Fibroblast of the aortic adventitia (primary cell): ENCODE measurements around the gene UAP1L1. TPM values are rescaled to one million over a fixed set of nuclear protein-coding genes. Genes with fewer than 3 reads are reported as not detected.
A peak's percentile ranks its signal among the peaks of the same experiment; 100 is the strongest.
"Not testable (repeated sequence)": the region's sequence is repeated elsewhere in the genome, so short reads cannot be mapped to it uniquely, and the experiment has no call there.

ENCODE experiments used
- DNase-seq: peaks from one replicate; pipeline ENCODE4 v3.0.0-alpha.2; 2010; ENCODE audit warnings: low read depth
- H3K4me3 ChIP-seq: 2 replicates; pipeline ENCODE4 v1.5.1; 2011; ENCODE audit warnings: low read depth, mild to moderate bottlenecking, control low read depth, low read length, moderate library complexity
- CTCF ChIP-seq: IDR thresholded peaks from 2 replicates; pipeline ENCODE4 v1.5.1; 2011; ENCODE audit warnings: mild to moderate bottlenecking, low read length, control low read depth, inconsistent platforms; ENCODE audit not compliant: insufficient read depth
- total RNA-seq: library from RNA; depleted of rRNA; stranded (reverse); fragments of >200 nt; gene quantifications from 2 replicates; pipeline ENCODE4 v1.2.3, GENCODE V29; 2012; ENCODE audit warnings: low replicate concordance

The UAP1L1 gene
- total RNA-seq, 1 donor: 12.7 TPM

- DNase-seq: no peak
- no peak for TF ChIP-seq CTCF
- no peak overlapping the region for H3K4me3 ChIP-seq
Measured at GRCh38 chr9:137058521-137059234, 18.6 kb upstream of the UAP1L1 start.

- TF ChIP-seq CTCF: no peak
- no peak for DNase-seq
- H3K4me3 ChIP-seq: no peak overlapping the region
Measured at GRCh38 chr9:137062384-137062783, 14.9 kb upstream of the UAP1L1 start.

GRCh38 chr9:137062798-137063197, 14.5 kb upstream of the UAP1L1 start:
- not testable (repeated sequence) for DNase-seq, H3K4me3 ChIP-seq

- DNase-seq: no peak
- no peak for TF ChIP-seq CTCF
- no peak overlapping the region for H3K4me3 ChIP-seq
Measured at GRCh38 chr9:137063311-137064026, 13.8 kb upstream of the UAP1L1 start.

GRCh38 chr9:137064027-137064879, 13.1 kb upstream of the UAP1L1 start:
- H3K4me3 ChIP-seq: no peak overlapping the region
- TF ChIP-seq CTCF: peak; percentile 99
- peak; percentile 47 for DNase-seq

GRCh38 chr9:137064880-137065164, 12.5 kb upstream of the UAP1L1 start:
- no peak for DNase-seq
- H3K4me3 ChIP-seq: no peak overlapping the region
- no peak for TF ChIP-seq CTCF
